Activated CD4-positive, CD25-positive, alpha-beta regulatory T cell treated with anti-CD3 and anti-CD28 coated beads, Interleukin-2, amount 50 U/mL, for 24 hours (primary cell): ENCODE data around the gene DPP6.

Experiments used
- ATAC-seq, 2 donors: fragments of 150-1000 bp; cut with Tn5 transposase; one replicate each; pipeline ENCODE4 v1.10.0; 2021; ENCODE audit warnings: mild to moderate bottlenecking in 1 of 2, moderate library complexity in 1 of 2

The DPP6 gene

DNA sequence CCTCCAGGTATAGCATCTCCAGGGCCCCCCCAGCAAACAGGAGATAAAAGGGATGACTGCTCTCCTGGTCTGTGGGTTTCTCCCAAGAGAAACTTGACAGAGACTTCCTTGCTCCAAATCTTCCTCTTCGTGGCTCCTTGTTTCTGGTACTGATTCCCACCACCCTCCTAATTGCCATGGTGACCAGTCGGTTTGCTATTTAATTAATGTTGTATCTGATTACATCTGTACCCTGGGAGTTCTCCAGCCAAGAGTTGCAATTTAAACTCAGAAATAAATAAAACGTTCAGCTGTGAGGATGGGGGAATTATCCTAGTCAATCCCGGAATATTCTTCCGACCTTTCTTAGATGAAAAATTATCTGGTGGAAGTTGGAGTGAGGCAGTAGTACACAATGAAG is 686.0 kb downstream of the DPP6 start:
- no peak for ATAC-seq

- ATAC-seq, result no peak
Measured at GRCh38 chr7:154741131-154741530, 688.9 kb downstream of the DPP6 start.

GRCh38 chr7:154743206-154743605 is 691.0 kb downstream of the DPP6 start:
- ATAC-seq, result no peak

DNA sequence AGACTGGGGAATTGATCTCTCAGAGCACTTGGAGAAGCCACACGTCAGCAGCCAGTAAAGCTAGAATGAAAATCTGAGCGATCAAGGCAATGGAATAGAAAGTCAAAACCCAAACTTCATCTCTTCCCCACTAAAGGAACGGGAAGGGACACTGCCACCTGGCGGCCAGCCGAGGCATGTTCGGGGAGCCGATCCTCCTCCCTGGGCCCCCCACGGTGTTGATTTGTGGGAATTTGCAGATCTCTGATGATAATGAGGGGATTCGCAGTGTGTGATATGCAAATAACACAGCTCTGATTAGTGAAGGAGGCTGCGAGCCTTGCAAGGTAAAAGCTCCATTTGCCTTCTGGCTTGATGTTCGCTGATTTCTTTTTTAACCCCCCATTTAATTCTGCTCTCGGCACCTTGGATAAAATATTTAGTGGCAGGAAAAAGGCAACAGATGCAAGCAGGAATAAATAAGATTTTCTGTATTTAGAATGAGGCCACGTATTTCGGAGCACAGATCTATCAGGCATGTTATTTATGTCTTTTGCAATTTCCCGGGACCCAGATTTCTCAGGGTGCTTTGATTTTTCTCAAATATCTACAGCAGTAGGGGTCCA is 692.2 kb downstream of the DPP6 start:
- ATAC-seq, result no peak

DNA sequence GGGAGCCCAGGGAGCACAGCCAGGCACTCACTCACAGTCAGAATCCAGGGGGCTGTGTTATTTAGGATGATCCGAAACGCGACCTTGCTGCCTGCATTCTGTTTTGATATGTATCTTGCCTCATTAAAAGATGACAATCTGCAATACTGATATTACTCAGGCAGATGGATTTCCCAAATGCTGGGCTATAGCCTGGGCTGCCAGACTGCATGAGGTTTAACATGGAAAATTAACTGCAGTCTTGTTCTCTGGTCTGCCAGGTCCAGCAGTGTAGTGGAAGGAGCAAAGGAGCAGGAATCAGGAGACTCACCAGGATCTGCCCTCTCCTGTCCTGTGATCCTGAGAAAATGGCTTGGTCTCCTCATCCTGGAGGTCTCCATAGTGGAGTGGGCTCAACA is 692.7 kb downstream of the DPP6 start:
- ATAC-seq, result no peak

- ATAC-seq, result no peak
Measured at GRCh38 chr7:154746571-154747360, 694.6 kb downstream of the DPP6 start.

DNA sequence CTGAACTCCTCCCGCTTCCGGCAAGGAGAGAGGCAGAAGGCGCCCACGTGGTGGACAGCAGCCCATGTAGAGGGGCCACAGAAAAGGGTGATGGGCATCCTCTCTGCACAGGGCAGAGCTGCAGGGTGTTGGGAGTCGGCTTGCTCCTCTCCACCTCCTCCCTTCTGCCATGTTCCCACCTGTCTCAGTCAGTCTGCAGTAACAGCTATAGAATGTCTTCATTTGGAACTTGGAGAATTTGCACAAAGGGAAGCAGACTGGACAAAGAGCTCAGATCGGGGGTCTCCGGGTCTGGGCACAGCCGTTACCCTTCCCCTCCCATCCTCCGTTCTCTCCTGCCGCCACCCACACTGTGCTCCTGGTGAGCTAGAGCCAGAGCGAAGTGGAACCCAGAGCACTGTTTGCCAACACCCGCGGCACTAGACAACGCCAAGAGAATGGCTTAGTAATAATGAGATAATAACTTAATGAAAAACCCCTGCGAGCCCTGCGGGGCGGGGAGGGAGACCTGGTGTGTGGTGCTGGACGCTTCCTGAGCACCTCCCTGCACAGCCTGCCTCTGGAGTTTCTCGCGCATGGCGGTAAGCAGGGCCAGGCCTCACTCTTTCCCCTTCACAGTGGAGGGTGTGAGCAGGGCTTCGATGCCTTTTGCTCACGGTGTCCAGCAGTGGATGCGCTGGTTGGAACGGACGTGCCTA is 696.0 kb downstream of the DPP6 start:
- ATAC-seq, result no peak

GRCh38 chr7:154750353-154750801 is 698.2 kb downstream of the DPP6 start:
- ATAC-seq, result no peak

DNA sequence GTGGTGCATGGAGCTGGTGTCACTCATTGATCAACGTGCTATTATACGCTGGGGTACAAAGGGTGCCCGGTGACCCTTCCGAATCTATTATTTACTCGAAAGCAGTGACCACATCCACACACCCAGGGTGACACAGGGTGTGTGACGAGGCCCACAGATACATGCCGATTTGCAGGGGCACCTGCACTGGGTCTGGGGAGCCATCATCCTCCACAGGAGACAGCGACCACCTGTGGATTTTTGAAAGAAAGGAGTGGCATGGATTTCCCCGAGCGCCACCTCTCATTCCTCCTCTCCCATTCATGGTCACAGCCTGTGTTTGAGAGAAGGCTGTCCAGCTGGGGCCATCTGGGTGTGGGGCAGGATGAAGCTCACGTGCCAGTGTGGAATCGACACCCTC is 701.0 kb downstream of the DPP6 start:
- ATAC-seq, result no peak

- ATAC-seq, result no peak
Measured at GRCh38 chr7:154757756-154758155, 705.6 kb downstream of the DPP6 start.

- ATAC-seq, result no peak
Measured at GRCh38 chr7:154759989-154760388, 707.8 kb downstream of the DPP6 start.

DNA sequence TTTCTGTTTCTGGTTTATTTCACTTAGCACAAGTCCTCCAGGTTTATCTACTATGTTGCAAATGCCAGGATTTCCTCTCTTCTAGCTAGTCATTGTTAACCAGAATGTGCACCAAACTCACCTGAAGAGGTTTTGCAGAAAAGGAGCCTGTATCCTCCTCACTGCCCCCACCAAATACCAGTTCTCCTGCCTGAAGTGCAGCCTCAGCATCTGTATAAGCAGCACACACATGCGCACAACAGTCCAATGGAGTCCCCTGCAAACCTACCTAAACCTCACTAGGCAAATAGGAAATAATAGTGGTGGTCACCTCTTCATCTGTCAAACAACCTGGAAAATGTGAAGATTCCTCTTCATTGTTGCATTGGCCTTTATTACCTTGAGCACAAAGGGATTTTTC is 712.9 kb downstream of the DPP6 start:
- ATAC-seq, result no peak

- no peak for ATAC-seq
Measured at GRCh38 chr7:154767142-154767541, 714.9 kb downstream of the DPP6 start.

- no peak for ATAC-seq
Measured at GRCh38 chr7:154767821-154768415, 715.7 kb downstream of the DPP6 start.

DNA sequence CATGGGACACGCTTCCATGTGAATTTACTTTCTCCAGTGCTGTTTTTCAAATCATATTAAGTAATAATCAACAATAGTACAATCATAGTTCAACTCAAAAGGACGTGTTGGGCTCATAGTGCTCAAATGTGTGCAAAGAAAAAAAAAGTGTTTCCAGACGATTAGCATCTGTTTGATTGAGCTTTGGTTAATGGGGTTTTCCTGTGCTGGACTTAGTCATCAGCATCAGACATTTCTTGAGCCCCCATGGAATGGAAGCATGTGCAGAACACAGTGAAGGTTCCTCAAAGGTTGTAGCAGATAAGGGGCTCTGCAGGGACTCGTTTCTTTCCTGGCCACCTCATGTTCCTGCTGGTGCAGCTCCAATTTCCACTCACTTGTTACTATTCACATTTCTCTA is 716.8 kb downstream of the DPP6 start:
- ATAC-seq, result no peak

DNA sequence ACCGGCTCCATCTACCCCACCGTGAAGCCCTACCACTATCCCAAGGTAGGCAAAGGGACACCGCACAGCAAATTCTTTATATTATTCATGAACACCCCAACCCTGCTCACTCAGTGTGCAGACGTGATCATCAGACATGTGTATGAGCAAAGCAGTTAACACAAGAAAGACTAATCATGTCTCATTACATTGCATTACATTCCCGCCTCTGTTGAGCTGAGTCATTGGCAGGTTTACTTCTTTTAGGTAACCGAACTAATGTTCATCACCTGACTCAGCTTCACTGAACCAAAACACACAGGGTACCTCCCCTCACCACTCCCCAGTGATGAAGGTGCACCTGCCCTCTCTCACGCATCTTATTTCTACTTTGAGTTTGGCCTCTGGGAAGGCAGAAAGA is 717.3 kb downstream of the DPP6 start:
- no peak for ATAC-seq

DNA sequence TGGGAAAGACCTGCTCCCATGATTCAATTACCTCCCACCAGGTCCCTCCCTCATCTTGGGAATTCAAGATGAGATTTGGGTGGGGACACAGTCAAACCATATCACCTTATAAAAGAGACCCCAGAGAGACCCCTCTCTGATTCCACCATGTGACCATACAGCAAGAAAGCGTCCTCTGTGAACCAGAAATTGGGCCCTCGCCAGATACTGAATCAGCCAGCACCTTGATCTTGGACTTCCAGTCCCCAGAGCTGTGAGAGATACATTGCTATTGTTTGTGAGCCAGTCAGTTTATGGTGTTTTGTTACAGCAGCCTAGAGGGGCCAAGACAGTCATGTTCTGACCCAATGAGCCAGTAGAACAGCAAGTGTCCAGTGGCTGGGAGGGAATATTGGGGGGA is 718.2 kb downstream of the DPP6 start:
- no peak for ATAC-seq

DNA sequence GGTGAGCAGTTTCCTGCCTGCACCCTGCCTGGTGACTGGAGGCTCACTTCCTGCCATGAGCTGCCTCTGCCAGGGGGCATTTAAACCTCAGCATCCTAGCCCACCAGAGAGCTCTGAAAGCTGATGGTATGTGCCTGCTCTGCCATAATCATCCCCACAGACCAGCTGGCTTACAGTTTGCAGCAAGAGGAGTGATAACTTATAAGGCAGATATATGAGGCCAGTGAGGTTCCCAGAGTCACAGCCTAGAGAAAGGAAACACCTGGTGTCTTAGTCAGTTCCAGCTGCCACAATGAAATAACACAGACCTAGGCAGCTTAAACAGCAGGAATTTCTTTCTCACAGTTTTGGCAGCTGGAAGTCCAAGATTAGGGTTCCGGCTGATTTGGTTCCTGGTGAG is 718.8 kb downstream of the DPP6 start:
- no peak for ATAC-seq

DNA sequence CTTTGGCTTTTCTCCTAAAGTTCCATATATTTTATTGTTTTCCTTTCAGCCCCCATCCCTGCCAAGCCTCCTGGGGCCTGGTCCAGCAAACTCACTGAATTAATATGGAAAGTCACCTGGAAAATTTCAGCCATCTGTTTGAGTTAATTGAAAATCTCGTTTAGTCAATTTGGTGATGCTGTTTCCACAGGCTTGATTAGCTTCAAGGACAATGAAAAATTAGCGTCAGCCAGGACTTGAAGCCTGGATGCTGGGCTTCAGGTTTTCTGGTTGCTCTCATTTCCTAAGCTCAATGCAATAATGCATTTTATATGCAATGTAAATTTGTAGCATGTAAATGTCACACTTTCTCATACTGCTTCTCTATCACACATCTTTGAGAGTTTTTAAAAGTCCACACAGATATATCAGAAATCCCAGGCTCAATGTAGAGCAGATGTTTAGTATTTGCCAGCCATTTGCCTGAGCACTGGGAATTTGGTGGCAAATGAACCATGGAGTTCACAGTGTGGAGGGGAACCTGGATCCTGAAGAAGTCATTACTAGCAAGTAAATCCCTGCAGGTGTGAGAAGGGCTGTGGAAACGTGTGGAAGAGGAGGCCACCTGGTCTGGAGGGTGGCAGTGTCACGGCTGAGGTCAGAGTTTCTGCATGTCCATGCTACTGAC is 722.2 kb downstream of the DPP6 start:
- ATAC-seq, result no peak

- no peak for ATAC-seq
Measured at GRCh38 chr7:154775681-154776080, 723.5 kb downstream of the DPP6 start.

DNA sequence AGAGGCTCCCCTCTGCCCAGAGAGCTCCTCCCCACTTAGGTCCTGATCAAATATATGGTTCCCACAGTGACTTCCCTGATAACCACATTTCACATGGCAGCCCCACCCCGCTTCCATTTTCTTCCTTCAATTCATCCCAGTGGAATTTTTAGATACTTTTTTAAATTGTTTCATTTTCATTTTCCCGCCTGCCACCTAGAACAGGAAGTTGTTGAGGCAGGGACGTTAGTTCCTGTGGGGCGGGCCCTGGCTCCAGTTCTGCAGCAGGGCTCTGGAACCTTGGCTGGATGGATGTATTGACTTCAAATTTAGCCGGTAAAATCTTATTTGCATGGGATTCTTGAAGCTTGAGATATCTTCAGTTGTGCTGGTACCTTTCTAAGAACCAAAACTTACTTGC is 724.2 kb downstream of the DPP6 start:
- ATAC-seq, result no peak

GRCh38 chr7:154777023-154777422 is 724.8 kb downstream of the DPP6 start:
- no peak for ATAC-seq

GRCh38 chr7:154777489-154777888 is 725.3 kb downstream of the DPP6 start:
- ATAC-seq, result no peak
